Stimulated activated memory B cell treated with anti-CD40 and anti-IgM and Interleukin-4, amounts not matched to agents 10 μg/mL and 1 μg/mL and 100 μg/mL, for 72 hours (primary cell): ENCODE results near the gene ZFP91.

Experiments
- ATAC-seq: fragments of 150-1000 bp; cut with Tn5 transposase; 2 replicates; pipeline ENCODE4 v1.10.0; 2021
- H3K27ac Mint-ChIP-seq: one replicate; pipeline ENCODE4 v1.8.0; 2022; ENCODE audit warnings: mild to moderate bottlenecking, mixed read lengths
- H3K27me3 Mint-ChIP-seq: one replicate; pipeline ENCODE4 v1.8.0; 2022; ENCODE audit warnings: mixed read lengths
- H3K36me3 Mint-ChIP-seq: one replicate; pipeline ENCODE4 v1.8.0; 2022; ENCODE audit warnings: mixed read lengths
- H3K4me1 Mint-ChIP-seq: one replicate; pipeline ENCODE4 v1.8.0; 2022; ENCODE audit warnings: mixed read lengths
- H3K4me3 Mint-ChIP-seq: one replicate; pipeline ENCODE4 v1.8.0; 2022; ENCODE audit warnings: mild to moderate bottlenecking, moderate library complexity, mixed read lengths
- H3K9me3 Mint-ChIP-seq: one replicate; pipeline ENCODE4 v1.8.0; 2022; ENCODE audit warnings: mixed read lengths

Gene ZFP91

DNA sequence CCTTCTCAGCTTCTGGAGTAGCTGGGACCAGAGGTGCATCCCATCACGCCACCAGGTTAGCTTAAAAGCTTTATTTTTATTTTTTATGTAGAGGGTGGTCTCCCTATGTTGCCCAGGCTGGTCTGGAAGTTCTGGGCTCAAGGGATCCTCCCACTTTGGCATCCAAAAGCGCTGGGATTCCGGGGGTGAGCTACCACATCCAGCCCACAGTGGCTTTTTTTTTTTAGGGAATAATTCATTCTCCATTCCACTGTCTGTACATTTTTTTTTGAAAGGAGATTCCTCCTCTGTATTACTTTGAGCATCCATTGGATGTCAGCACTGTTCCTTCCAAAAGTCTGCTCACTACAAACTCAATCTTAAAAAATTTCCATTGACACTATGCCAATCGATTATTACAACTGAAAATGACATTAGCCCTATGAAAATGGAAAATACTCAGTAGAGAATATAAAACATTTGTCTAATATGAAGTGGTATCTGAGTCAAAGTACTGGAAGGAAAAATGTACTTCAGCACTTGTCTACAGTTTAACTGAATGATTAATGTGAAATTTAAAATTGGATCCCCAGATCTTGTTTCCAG lies 1.9 kb upstream of the ZFP91 start:
- ATAC-seq = no peak
- Mint-ChIP-seq H3K4me1 (peaks cover 63% of the 10 kb centered on the region), H3K9me3 (no peaks in the 10 kb centered on the region), H3K36me3 (peaks cover 23% of the 10 kb centered on the region), H3K4me3 (peak overlapping the region; percentile 97), H3K27ac (peak overlapping the region; percentile 99), H3K27me3 (no peaks in the 10 kb centered on the region)

DNA sequence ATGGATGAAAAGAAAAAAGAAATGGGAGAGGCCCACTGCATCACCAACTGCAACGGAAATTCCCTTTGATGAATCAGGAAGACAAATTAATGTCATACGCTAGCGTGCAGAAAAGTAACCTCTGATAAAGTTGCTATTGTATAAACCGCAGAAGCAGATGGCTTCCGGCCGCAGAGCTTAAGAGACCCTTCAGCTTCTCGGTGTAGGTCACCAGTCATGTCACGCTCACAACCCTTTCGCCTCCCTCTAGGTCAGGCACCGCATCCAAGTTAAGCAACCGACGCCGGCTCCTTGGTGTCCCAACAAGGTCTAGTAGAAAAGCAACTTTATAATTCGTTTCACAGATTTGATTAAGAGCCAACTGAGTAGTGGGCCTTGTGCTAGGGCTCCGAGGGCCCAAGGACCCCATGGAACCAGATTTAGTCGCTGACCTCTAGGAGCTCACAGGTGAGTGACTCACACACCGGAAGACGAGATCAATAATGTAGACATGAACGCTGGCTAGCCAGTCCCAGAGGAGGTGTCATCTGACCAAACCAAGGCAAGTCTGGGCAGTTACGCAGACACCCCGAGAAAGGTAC lies 1.2 kb upstream of the ZFP91 start:
- Mint-ChIP-seq H3K27ac (peak overlapping the region; percentile 99), H3K4me3 (peak overlapping the region; percentile 97), H3K27me3 (no peaks in the 10 kb centered on the region), H3K9me3 (no peaks in the 10 kb centered on the region), H3K36me3 (peaks cover 23% of the 10 kb centered on the region), H3K4me1 (peaks cover 67% of the 10 kb centered on the region)
- ATAC-seq = peak; percentile 75

DNA sequence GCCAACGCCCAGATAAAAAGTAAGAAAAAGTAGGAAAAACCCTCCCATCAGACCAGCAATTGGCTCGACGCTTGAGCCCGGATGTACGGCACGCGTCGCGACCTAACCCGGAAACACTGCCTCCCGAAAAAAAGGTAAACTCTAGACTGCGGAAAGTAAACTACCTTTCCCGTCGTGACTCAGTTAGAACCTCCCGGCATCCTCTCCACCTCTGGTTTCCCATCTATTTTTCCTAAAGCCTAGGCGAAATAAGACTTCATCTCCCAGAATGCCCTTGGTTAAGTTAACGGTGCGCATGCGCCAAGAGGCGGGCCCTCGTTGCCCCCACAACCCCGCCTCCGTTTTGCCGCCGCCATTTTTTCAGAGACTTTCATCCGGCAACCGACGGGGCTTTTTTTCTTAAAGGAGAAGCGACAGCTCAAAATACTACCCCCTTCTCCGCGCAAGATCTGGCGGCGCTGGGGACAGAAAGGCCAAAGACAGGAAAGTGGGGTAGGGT lies 678 bp upstream of the ZFP91 start:
- H3K4me1 Mint-ChIP-seq = peaks cover 68% of the 10 kb centered on the region
- ATAC-seq = no peak
- H3K36me3 Mint-ChIP-seq = peaks cover 23% of the 10 kb centered on the region
- peak overlapping the region; percentile 97 for H3K4me3 Mint-ChIP-seq
- H3K27ac Mint-ChIP-seq = peak overlapping the region; percentile 99
- no peaks in the 10 kb centered on the region for H3K9me3 Mint-ChIP-seq
- H3K27me3 Mint-ChIP-seq = no peaks in the 10 kb centered on the region

GRCh38 chr11:58579192-58580129 lies 598 bp downstream of the ZFP91 start:
- no peaks in the 10 kb centered on the region for H3K27me3 Mint-ChIP-seq
- H3K36me3 Mint-ChIP-seq = peaks cover 21% of the 10 kb centered on the region
- peak overlapping the region; percentile 99 for H3K27ac Mint-ChIP-seq
- H3K9me3 Mint-ChIP-seq = no peaks in the 10 kb centered on the region
- ATAC-seq = peak; percentile 67
- peaks cover 69% of the 10 kb centered on the region for H3K4me1 Mint-ChIP-seq
- H3K4me3 Mint-ChIP-seq = peak overlapping the region; percentile 97

DNA sequence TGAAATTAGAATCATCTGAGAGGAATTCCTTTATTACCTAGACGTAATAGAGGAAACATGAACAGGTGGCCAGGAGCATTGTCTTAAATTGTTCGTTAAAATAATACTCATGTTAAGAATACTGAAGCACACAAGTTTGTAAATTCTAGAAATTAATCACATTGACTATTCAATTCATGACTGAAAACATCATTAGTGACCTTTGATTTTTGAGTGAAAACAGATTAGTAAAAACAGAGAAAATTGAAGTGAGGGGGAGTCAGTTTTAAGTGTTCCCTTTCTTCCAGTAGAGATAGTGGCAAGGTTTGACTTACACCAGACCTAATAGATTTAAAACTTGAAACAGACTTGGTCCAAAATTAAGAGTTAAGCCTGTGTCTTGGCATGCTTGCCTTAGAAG lies 1.4 kb downstream of the ZFP91 start:
- no peak for ATAC-seq
- peaks cover 60% of the 10 kb centered on the region for H3K4me1 Mint-ChIP-seq
- H3K27ac Mint-ChIP-seq = peak overlapping the region; percentile 99
- H3K36me3 Mint-ChIP-seq = peaks cover 13% of the 10 kb centered on the region
- H3K9me3 Mint-ChIP-seq = no peaks in the 10 kb centered on the region
- no peaks in the 10 kb centered on the region for H3K27me3 Mint-ChIP-seq
- H3K4me3 Mint-ChIP-seq = peak overlapping the region; percentile 97

GRCh38 chr11:58582437-58582836 lies 3.6 kb downstream of the ZFP91 start:
- ATAC-seq = no peak
- H3K4me1 Mint-ChIP-seq = peaks cover 57% of the 10 kb centered on the region
- H3K4me3 Mint-ChIP-seq = peak overlapping the region; percentile 51
- no peaks in the 10 kb centered on the region for H3K9me3 Mint-ChIP-seq
- no peaks in the 10 kb centered on the region for H3K27me3 Mint-ChIP-seq
- peak overlapping the region; percentile 46 for H3K27ac Mint-ChIP-seq
- peaks cover 28% of the 10 kb centered on the region for H3K36me3 Mint-ChIP-seq

- H3K9me3 Mint-ChIP-seq = no peaks in the 10 kb centered on the region
- H3K27ac Mint-ChIP-seq = peak overlapping the region; percentile 76
- peaks cover 34% of the 10 kb centered on the region for H3K36me3 Mint-ChIP-seq
- H3K4me3 Mint-ChIP-seq = peak overlapping the region; percentile 48
- H3K27me3 Mint-ChIP-seq = no peaks in the 10 kb centered on the region
- no peak for ATAC-seq
- H3K4me1 Mint-ChIP-seq = peaks cover 59% of the 10 kb centered on the region
Measured at GRCh38 chr11:58586998-58587397, 8.1 kb downstream of the ZFP91 start.

- H3K9me3 Mint-ChIP-seq = no peaks in the 10 kb centered on the region
- no peak overlapping the region for H3K27ac Mint-ChIP-seq
- peaks cover 51% of the 10 kb centered on the region for H3K36me3 Mint-ChIP-seq
- no peak for ATAC-seq
- no peaks in the 10 kb centered on the region for H3K27me3 Mint-ChIP-seq
- H3K4me3 Mint-ChIP-seq = no peak overlapping the region
- H3K4me1 Mint-ChIP-seq = peaks cover 66% of the 10 kb centered on the region
Measured at GRCh38 chr11:58591659-58592058, 12.8 kb downstream of the ZFP91 start.

- H3K4me1 Mint-ChIP-seq = peaks cover 63% of the 10 kb centered on the region
- no peak overlapping the region for H3K27ac Mint-ChIP-seq
- ATAC-seq = no peak
- peaks cover 46% of the 10 kb centered on the region for H3K36me3 Mint-ChIP-seq
- H3K9me3 Mint-ChIP-seq = no peaks in the 10 kb centered on the region
- H3K4me3 Mint-ChIP-seq = no peak overlapping the region
- H3K27me3 Mint-ChIP-seq = no peaks in the 10 kb centered on the region
Measured at GRCh38 chr11:58592760-58593472, 14.1 kb downstream of the ZFP91 start.

DNA sequence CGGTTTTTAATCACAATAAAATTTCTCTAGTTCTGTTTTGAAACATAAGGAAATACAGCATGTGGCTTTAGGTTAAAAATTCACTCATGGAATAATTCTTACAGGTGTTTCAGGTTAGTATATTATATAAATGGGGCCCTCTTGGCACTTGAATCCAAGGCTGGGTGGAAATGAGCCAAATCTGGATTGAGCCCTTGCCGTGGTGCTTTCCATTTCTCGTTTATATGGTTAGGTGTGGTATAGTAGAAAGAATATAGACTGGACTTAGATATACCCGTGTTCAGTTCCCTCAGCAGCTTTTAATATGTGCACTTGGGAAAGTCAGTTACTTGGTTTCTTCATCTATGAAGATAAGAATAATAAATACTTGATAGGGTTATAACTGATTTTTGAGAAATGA lies 16.0 kb downstream of the ZFP91 start:
- ATAC-seq = no peak
- Mint-ChIP-seq H3K36me3 (peaks cover 54% of the 10 kb centered on the region), H3K9me3 (no peaks in the 10 kb centered on the region)

GRCh38 chr11:58596621-58597020 lies 17.8 kb downstream of the ZFP91 start:
- H3K4me3 Mint-ChIP-seq = no peak overlapping the region
- H3K27me3 Mint-ChIP-seq = no peaks in the 10 kb centered on the region
- H3K27ac Mint-ChIP-seq = peak overlapping the region; percentile 67
- no peaks in the 10 kb centered on the region for H3K9me3 Mint-ChIP-seq
- peaks cover 56% of the 10 kb centered on the region for H3K36me3 Mint-ChIP-seq
- peaks cover 75% of the 10 kb centered on the region for H3K4me1 Mint-ChIP-seq
- no peak for ATAC-seq

More for the DNA sequence above, 16.0 kb downstream of the ZFP91 start:
- Mint-ChIP-seq H3K27me3 (no peaks in the 10 kb centered on the region), H3K27ac (no peak overlapping the region), H3K4me3 (no peak overlapping the region), H3K4me1 (peaks cover 76% of the 10 kb centered on the region)

DNA sequence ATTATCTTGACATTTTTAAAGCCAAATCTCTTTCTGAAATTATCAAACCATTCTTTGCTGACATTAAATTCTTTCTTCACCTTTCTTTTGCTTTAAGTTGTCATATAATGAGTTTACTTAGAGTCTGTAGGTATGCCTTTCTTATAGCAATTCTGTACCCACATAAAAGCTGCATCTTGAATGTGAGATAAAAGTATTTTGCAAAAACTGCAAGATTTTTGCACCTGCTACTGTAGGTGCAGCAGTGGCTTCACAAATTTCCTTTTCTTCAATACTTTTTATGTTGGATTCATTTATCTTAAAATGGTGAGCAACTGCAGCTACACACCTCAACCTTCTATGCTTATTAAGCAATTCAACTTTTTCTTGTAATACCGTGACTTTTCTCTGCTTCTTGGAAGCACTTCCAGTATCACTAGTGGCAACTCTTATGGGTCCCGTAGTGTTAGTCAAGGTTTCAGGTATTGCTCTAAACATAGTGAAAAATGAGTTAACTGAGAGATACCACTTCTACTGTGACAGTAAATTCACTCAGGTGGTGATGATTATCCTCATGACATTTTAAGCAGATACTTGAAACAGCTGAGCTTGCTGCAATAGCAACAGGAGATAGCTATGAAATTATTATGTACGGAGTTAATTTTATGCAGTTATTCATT lies 18.8 kb downstream of the ZFP91 start:
- Mint-ChIP-seq H3K27me3 (no peaks in the 10 kb centered on the region), H3K27ac (peak overlapping the region; percentile 67)

DNA sequence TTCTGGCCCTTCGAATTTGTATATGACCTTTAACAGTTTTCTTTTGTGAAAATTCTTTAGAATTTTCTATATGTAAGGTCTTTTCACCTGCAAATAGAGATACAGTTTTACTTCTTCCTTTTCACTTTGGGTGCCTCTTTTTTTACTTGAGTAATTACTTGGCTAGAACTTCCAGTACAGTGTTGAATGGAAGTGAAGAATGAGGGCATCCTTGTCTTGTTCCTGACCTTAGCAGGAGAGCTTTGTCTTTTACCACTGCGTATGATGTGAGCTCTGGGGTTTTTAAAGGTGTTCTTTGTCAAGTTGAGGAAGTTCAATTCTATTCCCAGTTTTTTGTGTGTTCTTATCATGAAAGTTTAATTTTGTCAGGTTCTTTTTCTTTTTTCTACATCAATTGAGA lies 21.6 kb downstream of the ZFP91 start:
- Mint-ChIP-seq H3K4me1 (peaks cover 86% of the 10 kb centered on the region), H3K9me3 (no peaks in the 10 kb centered on the region), H3K4me3 (peak overlapping the region; percentile 73), H3K27me3 (no peaks in the 10 kb centered on the region), H3K36me3 (peaks cover 72% of the 10 kb centered on the region), H3K27ac (peak overlapping the region; percentile 87)
- peak; percentile 48 for ATAC-seq

More for the DNA sequence above, 18.8 kb downstream of the ZFP91 start:
- ATAC-seq = no peak
- H3K9me3 Mint-ChIP-seq = no peaks in the 10 kb centered on the region
- H3K4me1 Mint-ChIP-seq = peaks cover 78% of the 10 kb centered on the region
- H3K4me3 Mint-ChIP-seq = no peak overlapping the region
- H3K36me3 Mint-ChIP-seq = peaks cover 59% of the 10 kb centered on the region

DNA sequence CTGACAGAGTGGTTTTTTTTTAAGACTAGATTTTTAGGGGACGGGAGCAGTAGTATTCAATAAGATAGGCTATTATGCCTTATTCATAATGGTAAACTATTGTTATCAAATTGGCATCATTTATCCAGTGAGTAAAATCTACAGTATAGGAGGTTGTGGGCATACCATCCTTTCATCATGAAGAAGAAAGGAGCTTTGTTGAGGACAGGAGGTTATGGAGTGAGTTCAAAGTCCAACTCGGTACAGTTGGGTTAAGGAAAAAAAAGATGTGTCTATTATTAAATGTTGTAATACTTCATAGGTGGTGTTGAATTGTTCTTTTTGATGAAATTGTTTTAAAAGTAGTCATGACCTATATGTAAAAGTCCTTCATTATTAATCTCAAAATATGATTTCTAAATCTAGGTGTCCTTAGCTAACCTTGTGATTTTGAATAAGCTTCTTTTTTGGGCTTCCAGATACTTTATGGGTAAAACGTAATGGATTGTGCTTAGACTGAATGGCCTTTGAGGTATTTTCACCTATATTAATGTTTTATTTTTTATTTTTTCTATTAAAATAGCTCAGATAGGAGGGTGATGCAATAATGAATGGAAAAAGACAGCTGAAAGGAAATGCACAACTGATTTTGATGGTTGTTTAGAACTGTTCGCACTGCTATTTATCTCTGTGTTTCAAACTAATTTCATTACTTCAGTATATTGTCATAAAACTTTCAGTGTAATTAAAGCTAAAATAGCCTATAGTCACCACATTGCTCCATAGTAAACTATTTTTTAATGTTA lies 28.3 kb downstream of the ZFP91 start:
- Mint-ChIP-seq H3K27me3 (no peaks in the 10 kb centered on the region), H3K9me3 (no peaks in the 10 kb centered on the region), H3K4me1 (peaks cover 73% of the 10 kb centered on the region), H3K27ac (peak overlapping the region; percentile 87), H3K36me3 (peaks cover 73% of the 10 kb centered on the region), H3K4me3 (no peak overlapping the region)
- no peak for ATAC-seq
